Measurements from ENCODE around the gene SSC4D. TPM values are rescaled to one million over a fixed set of nuclear protein-coding genes. Genes with fewer than 3 reads are reported as not detected.

The SSC4D gene
- total RNA-seq, 2 donors from 2014 or later, result 0.50 to 0.61 TPM

DNA sequence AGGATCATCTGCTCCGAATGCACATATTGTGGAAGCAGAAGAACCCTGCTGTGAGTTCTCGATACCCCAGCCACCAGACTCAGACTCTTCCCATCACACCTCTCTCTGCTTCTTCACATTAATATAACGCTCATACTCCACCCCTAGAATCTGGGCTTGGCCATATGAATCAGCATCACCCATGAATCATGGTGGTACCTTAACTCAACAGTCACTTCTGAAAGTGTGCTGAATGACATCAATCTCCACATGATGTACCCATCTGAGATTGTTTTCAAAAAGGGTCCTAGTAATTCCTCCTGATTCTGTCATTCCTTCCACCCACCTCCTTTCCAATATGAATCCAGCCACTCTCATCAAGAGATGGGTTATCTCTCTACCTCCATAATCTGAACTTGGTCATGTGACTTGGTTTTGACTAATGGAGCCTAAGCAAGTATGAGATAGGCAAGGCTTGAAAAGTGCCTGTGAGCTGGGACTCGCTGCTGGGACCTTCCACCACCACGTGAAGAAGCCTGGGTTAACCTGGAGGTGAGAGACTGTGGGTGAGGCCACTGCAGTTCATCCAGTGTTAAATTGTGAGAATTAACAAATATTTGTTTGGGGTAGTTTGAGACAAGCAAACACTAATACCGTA lies 66.1 kb downstream of the SSC4D start:
- peak; percentile 99 for ATAC-seq (replicated peaks)
- Mint-ChIP-seq H3K4me1 (peaks cover 62% of the 10 kb centered on the region), H3K27me3 (no peaks in the 10 kb centered on the region), H3K9me3 (no peaks in the 10 kb centered on the region), H3K27ac (peak overlapping the region; percentile 66), H3K4me3 (peak overlapping the region; percentile 38), H3K36me3 (ENCODE audit: low read depth) (peaks cover 100% of the 10 kb centered on the region)

DNA sequence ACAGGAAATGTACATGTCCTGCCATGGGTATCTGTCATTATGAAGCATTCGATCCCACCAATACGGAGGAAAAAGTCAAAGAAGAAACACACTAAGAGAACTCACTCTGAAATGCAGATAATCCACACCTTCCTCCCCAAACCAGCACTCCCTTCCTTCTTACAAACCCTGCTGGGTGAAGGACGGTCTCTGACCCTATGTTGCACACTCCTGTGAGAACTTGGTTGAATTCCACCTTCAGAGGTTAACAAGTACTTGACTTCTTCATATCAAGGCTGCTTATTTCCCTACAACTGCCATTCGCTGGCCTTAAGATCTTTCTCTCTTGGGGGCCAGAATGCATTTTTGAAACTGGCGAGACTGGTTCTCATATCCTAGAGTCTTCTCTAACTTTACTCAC lies 67.3 kb downstream of the SSC4D start:
- no peak overlapping the region for H3K4me3 Mint-ChIP-seq
- peak overlapping the region; percentile 39 for H3K27ac Mint-ChIP-seq
- peaks cover 100% of the 10 kb centered on the region for H3K36me3 Mint-ChIP-seq (ENCODE audit: low read depth)
- peaks cover 55% of the 10 kb centered on the region for H3K4me1 Mint-ChIP-seq
- ATAC-seq (replicated peaks), result no peak
- no peaks in the 10 kb centered on the region for H3K27me3 Mint-ChIP-seq
- H3K9me3 Mint-ChIP-seq, result no peaks in the 10 kb centered on the region

DNA sequence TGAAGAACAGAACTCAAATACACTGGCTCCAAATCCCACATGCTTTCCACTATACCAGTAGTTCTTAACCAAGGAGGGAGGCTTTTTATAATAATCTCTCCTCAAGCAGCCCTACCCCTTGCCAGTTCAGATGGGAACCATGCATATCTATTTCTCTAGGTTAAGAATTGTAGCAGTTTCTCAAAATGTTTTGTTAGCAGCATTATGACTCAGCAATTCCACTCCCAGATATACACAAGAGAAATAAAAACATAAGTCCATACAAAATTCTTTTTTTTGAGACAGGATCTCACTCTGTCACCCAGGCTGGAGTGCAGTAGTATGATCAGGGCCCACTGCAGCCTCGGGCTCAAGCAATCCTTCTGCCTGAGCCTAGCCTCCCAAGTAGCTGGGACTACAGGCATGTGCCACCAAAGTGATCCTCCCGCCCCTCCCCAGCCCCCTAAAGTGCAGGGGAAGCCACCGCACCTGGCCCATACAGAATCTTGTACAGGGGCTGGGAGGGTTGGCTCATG lies 68.8 kb downstream of the SSC4D start:
- no peaks in the 10 kb centered on the region for H3K27me3 Mint-ChIP-seq
- H3K27ac Mint-ChIP-seq, result peak overlapping the region; percentile 77
- H3K36me3 Mint-ChIP-seq (ENCODE audit: low read depth), result peaks cover 100% of the 10 kb centered on the region
- H3K9me3 Mint-ChIP-seq, result no peaks in the 10 kb centered on the region
- peaks cover 40% of the 10 kb centered on the region for H3K4me1 Mint-ChIP-seq
- no peak for ATAC-seq (replicated peaks)
- peak overlapping the region; percentile 41 for H3K4me3 Mint-ChIP-seq

Other genes starting within 250 kb of the SSC4D start
- gene SRRM3, start 207.8 kb downstream of the SSC4D start, total RNA-seq, result under 1 TPM in 1 of 2 donors, not detected in 1; 0.26 TPM
- gene HSPB1, start 107.0 kb downstream of the SSC4D start, total RNA-seq, result 10 to 100 TPM; 28.0 to 71.7 TPM
- gene YWHAG, start 50.7 kb downstream of the SSC4D start, total RNA-seq, result 100 to 1,000 TPM; 118 to 156 TPM
- 10 to 100 TPM in 1 of 2 donors, 1 to 10 TPM in 1; 3.4 to 13.0 TPM for gene ZP3, start 15.3 kb upstream of the SSC4D start, total RNA-seq
- gene DTX2, start 52.0 kb upstream of the SSC4D start, total RNA-seq, result 10 to 100 TPM; 26.4 to 32.6 TPM
- gene UPK3B, start 100.9 kb upstream of the SSC4D start, total RNA-seq, result 1 to 10 TPM in 1 of 2 donors, under 1 TPM in 1; 0.79 to 1.0 TPM
- gene SPDYE16, start 133.6 kb upstream of the SSC4D start, total RNA-seq, result under 1 TPM; 0.17 to 0.45 TPM
- gene POMZP3, start 217.6 kb upstream of the SSC4D start, total RNA-seq, result 10 to 100 TPM in 1 of 2 donors, 1 to 10 TPM in 1; 6.9 to 12.6 TPM